Adrenal gland (tissue), 12 donors: ENCODE results near the gene RNF220. TPM values are rescaled to one million over a fixed set of nuclear protein-coding genes. Genes with fewer than 3 reads are reported as not detected.

ENCODE experiments used
- DNase-seq, 7 donors: peaks; one replicate each; pipeline ENCODE4 v3.0.0-alpha.2; 2019 to 2020
- H3K27ac ChIP-seq, 5 donors: fragments of 200-600 bp; sonication (generic) in 4 of 5; 1 replicate in 3 of 5; 2 replicates in 2 of 5; pipeline versions ENCODE4 v1.5.1 to v1.8.0; 2016 to 2020; ENCODE audit warnings: mild to moderate bottlenecking in 1 of 5
- H3K27me3 ChIP-seq: fragments of 200-600 bp; 2 replicates; pipeline ENCODE4 v1.8.0; 2021
- H3K36me3 ChIP-seq, 2 donors: fragments of 200-600 bp; replicated peaks in 1 of 2; 1 replicate in 1 of 2; 2 replicates in 1 of 2; pipeline versions ENCODE4 v1.5.1 to v1.8.0; 2018 to 2022
- H3K4me1 ChIP-seq, 2 donors: fragments of 200-600 bp; replicated peaks in 1 of 2; 1 replicate in 1 of 2; 2 replicates in 1 of 2; pipeline versions ENCODE4 v1.5.1 to v1.8.0; 2018 to 2021
- H3K4me3 ChIP-seq, 4 donors: fragments of 200-600 bp; sonication (generic) in 3 of 4; one replicate each; pipeline ENCODE4 v1.5.1; 2016 to 2018
- H3K9me3 ChIP-seq, 3 donors: fragments of 200-600 bp; sonication (generic) in 1 of 3; replicated peaks in 1 of 3; 1 replicate in 2 of 3; 2 replicates in 1 of 3; pipeline versions ENCODE4 v1.5.1 to v1.8.0; 2016 to 2021
- POLR2A ChIP-seq, 2 donors: fragments of 450-650 bp; IDR thresholded peaks; one replicate each; pipeline ENCODE4 v1.6.1; 2017; ENCODE audit warnings: antibody characterized with exemption in 2 of 2, mild to moderate bottlenecking in 2 of 2, moderate library complexity in 1 of 2
- WGBS, 4 donors: extraction: QIAGEN DNeasy Blood & Tissue Kit in 2 of 4; methylation state at CpG; one replicate each; pipeline versions ENCODE4 v1.1.5 to v1.1.7; 2013 to 2017; 5-methylcytosine and 5-hydroxymethylcytosine counted together
- intact Hi-C, 2 donors: fragments of 100-400 bp; cut with DNase I; formaldehyde crosslinking; loops; one replicate each; pipeline versions ENCODE4 v1.14.1 to v1.15.0; 2022 to 2023
- polyA plus RNA-seq, 3 donors: library from polyadenylated mRNA; stranded (reverse); fragments of 200-250 nt in 2 of 3; fragments of 350-450 nt in 1 of 3; fragmentation: Illumina TruSeq in 1 of 3; extraction: RNeasy Lipid Tissue Mini Kit (QIAGEN cat#74804) in 1 of 3; gene quantifications; one replicate each; pipeline ENCODE4 v1.2.3, GENCODE V29; 2013 to 2014
- total RNA-seq, 9 donors: library from RNA; depleted of rRNA in 4 of 9; stranded (reverse); fragments of >200 nt in 4 of 9; fragments of 120-200 nt in 1 of 9; fragmentation: NEBNext Ultra II Directional in 1 of 9; extraction: Animal tissue kit (Norgen Biotek cat#: 25700) in 1 of 9; gene quantifications; one replicate each; pipeline versions ENCODE4 v1.1.0 to v1.2.4, GENCODE V29; 2013 to 2023
- TF ChIP-seq, protein P1 (sequence below), 6 experiments: fragments of 450-650 bp in 4 of 6; fragments of 200-600 bp in 2 of 6; sonication (generic) in 1 of 6; IDR thresholded peaks; 1 replicate in 5 of 6; 2 replicates in 1 of 6; pipeline versions ENCODE4 v1.5.1 to v1.8.0; 2016 to 2021; ENCODE audit warnings: antibody characterized with exemption in 6 of 6, mild to moderate bottlenecking in 2 of 6, moderate library complexity in 1 of 6
- donor health status: healthy with polysubstance abuse.
- donor health status: Bipolar disorder and iron deficiency.
- donor health status: DM: yes; HTN: yes; CAD: no.
- donor health status: DM: no; HTN: no; CAD: no.
- donor health status: DM: no; HTN: no; CAD: no.
- donor health status: DM: yes; HTN: yes; CAD: no.

The RNF220 gene
- total and polyA plus RNA-seq, 12 donors: 36.3 to 150 (median 66.5) TPM

DNA sequence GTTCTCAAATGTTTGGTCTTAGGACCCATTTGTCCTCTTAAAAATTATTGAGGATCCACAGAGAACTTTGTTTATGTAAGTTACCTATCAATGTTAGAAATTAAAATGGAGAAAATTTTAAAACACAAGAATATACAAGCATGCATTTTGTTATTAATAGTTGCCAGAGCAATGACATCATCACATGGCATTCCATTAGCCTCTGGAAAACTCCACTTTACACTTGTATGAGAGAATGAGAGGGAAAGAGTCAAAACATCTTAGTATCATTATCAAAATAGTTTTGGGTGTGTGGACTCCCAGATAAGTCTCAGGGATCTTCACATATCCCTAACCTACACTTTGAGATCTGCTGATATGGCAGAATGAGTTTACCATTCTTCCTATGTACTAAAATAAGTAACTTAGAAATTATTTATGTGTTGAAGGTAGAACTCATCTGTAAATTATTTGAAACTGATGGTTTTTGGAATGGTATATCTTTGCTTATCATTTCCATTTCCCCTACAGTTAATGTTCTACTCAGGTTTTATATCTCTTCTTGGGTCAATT lies 48.8 kb downstream of the RNF220 start:
- no peak overlapping the region for H3K4me3 ChIP-seq
- no peak for DNase-seq
- no peaks in the 10 kb centered on the region for H3K4me1 ChIP-seq
- H3K27me3 ChIP-seq: peaks cover 12% of the 10 kb centered on the region
- peaks cover 0 to 4% (median 0%) of the 10 kb centered on the region in 3 donors for H3K9me3 ChIP-seq
- TF ChIP-seq POLR2A (IDR thresholded peaks at IDR 0.05): no peak
- no peaks in the 10 kb centered on the region for H3K36me3 ChIP-seq
- intact Hi-C loops: no loop called here
- H3K27ac ChIP-seq: no peak overlapping the region

DNA sequence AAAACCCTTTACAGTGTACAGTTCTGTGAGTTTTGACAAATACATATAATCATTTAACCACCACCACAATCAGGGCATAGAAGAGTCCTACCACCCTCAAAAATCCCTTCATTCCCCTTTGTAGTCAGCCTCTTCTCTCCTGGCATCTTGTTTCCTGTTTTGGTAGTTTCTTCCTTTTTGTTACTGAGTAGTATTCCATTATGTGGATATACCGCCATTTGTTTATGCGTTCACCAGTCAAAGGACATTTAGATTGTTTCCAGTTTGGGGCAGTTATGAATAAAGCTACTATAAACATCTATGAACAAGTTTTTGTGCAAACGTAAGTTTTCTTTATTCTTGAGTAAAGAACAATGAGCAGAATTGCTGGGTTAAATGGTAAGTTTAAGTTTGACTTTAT lies 49.6 kb downstream of the RNF220 start:
- intact Hi-C loops: no loop called here
- no peak overlapping the region for H3K27ac ChIP-seq
- TF ChIP-seq, protein P1, sequence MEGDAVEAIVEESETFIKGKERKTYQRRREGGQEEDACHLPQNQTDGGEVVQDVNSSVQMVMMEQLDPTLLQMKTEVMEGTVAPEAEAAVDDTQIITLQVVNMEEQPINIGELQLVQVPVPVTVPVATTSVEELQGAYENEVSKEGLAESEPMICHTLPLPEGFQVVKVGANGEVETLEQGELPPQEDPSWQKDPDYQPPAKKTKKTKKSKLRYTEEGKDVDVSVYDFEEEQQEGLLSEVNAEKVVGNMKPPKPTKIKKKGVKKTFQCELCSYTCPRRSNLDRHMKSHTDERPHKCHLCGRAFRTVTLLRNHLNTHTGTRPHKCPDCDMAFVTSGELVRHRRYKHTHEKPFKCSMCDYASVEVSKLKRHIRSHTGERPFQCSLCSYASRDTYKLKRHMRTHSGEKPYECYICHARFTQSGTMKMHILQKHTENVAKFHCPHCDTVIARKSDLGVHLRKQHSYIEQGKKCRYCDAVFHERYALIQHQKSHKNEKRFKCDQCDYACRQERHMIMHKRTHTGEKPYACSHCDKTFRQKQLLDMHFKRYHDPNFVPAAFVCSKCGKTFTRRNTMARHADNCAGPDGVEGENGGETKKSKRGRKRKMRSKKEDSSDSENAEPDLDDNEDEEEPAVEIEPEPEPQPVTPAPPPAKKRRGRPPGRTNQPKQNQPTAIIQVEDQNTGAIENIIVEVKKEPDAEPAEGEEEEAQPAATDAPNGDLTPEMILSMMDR (IDR thresholded peaks at IDR 0.05): no peak
- no peak for TF ChIP-seq POLR2A (IDR thresholded peaks at IDR 0.05)
- H3K9me3 ChIP-seq: peaks cover 0 to 4% (median 0%) of the 10 kb centered on the region in 3 donors
- H3K4me3 ChIP-seq: no peak overlapping the region
- H3K36me3 ChIP-seq: no peaks in the 10 kb centered on the region
- DNase-seq: no peak
- 85 to 91% (median 88%) methylated on average over 3 of the region's 3 CpGs for WGBS, 4 donors
- H3K27me3 ChIP-seq: peaks cover 12% of the 10 kb centered on the region
- no peaks in the 10 kb centered on the region for H3K4me1 ChIP-seq

DNA sequence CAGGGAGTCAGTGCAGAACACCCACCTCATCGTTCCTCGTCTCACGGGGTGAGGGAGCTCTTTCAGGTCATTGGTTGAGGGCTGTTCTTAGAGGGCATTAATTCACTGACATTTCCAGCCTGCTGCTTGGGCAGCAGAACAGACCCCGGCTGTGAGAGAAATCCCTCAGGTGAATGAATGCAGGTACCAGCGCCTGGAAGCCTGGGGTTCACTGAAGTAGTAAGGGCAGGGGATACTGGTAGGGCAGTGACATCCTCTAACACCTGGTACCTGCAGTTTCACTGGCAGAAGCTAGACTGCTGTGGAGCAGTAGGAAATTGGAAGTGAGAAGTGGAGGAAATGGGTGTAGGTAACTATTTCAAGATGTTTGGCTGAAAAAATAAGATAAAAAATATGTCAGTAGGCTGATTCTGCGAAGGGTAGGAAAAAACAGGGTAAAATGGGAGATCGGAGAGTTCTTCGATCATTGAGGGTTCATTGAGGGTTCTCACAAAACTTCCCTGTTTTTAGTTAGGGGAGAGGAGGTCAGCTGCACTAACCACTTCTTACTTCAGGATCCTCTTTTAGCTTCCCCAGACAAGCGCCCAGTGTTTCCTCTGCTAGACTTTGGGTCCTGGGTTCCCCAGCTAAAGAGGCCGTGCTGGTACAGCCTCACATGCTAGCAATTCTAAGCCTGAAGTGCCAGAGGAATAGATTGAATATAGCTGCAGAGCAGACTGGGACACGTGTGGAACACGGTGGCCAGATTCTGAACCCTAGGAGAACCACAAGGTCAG lies 55.2 kb downstream of the RNF220 start:
- no peak for TF ChIP-seq POLR2A (IDR thresholded peaks at IDR 0.05)
- TF ChIP-seq, protein P1 (IDR thresholded peaks at IDR 0.05): no peak
- intact Hi-C loops: no loop called here

GRCh38 chr1:44464361-44464760 lies 59.3 kb downstream of the RNF220 start:
- Histone ChIP-seq H3K4me1 (no peaks in the 10 kb centered on the region), H3K4me3 (no peak overlapping the region), H3K9me3 (no peaks in the 10 kb centered on the region), H3K27me3 (peaks cover 4% of the 10 kb centered on the region), H3K27ac (no peak overlapping the region), H3K36me3 (no peaks in the 10 kb centered on the region)
- TF ChIP-seq POLR2A (IDR thresholded peaks at IDR 0.05): no peak
- TF ChIP-seq, protein P1 (IDR thresholded peaks at IDR 0.05): no peak
- intact Hi-C loops: no loop called here
- 75 to 86% (median 81%) methylated on average over 3 of the region's 3 CpGs for WGBS, 4 donors
- DNase-seq: no peak

More for the DNA sequence above, 55.2 kb downstream of the RNF220 start:
- Histone ChIP-seq H3K36me3 (no peaks in the 10 kb centered on the region), H3K27me3 (peaks cover 16% of the 10 kb centered on the region), H3K4me1 (no peaks in the 10 kb centered on the region), H3K9me3 (no peaks in the 10 kb centered on the region), H3K27ac (no peak overlapping the region), H3K4me3 (no peak overlapping the region)
- WGBS, 4 donors: 58 to 70% (median 64%) methylated on average over 11 to 12 of the region's 12 CpGs
- peak in 1 of 7 donors; percentile 5 for DNase-seq
